GM23338 (cell line): ENCODE data around the gene PROKR1. TPM values are rescaled to one million over a fixed set of nuclear protein-coding genes. Genes with fewer than 3 reads are reported as not detected.

Source experiments
- ATAC-seq: fragments of 200-7000 bp; cut with Tn5 transposase; 3 replicates; pipeline ENCODE4 v1.9.1; 2020
- DNase-seq: peaks from one replicate; pipeline ENCODE4 v3.0.0-alpha.2; 2015; ENCODE audit warnings: low spot score
- H2AFZ ChIP-seq: fragments of 200-600 bp; sonication (generic); 2 replicates; pipeline ENCODE4 v1.8.0; 2016; ENCODE audit warnings: antibody characterized with exemption, mild to moderate bottlenecking, moderate library complexity
- H3F3A ChIP-seq: fragments of 200-600 bp; sonication (generic); replicated peaks from 2 replicates; pipeline ENCODE4 v1.8.0; 2017; ENCODE audit warnings: antibody characterized with exemption, mixed run types, low read depth
- H3K27ac ChIP-seq: fragments of 200-600 bp; sonication (generic); 2 replicates; pipeline ENCODE4 v1.6.1; 2016; ENCODE audit warnings: low read depth
- H3K27me3 ChIP-seq: fragments of 200-600 bp; sonication (generic); 2 replicates; pipeline ENCODE4 v1.8.0; 2016; ENCODE audit warnings: mild to moderate bottlenecking, mixed run types, moderate library complexity; ENCODE audit not compliant: insufficient read depth
- H3K36me3 ChIP-seq: fragments of 200-600 bp; sonication (generic); 2 replicates; pipeline ENCODE4 v1.8.0; 2016; ENCODE audit warnings: mild to moderate bottlenecking; ENCODE audit not compliant: insufficient read depth
- H3K4me1 ChIP-seq: fragments of 200-600 bp; sonication (generic); 2 replicates; pipeline ENCODE4 v1.8.0; 2016; ENCODE audit warnings: mild to moderate bottlenecking, moderate library complexity; ENCODE audit not compliant: insufficient read depth
- H3K4me2 ChIP-seq: fragments of 200-600 bp; sonication (generic); 2 replicates; pipeline ENCODE4 v1.7.1; 2017; ENCODE audit warnings: mixed run types
- H3K4me3 ChIP-seq: fragments of 200-600 bp; sonication (generic); 2 replicates; pipeline ENCODE4 v1.6.1; 2016; ENCODE audit warnings: mixed run types
- H3K79me2 ChIP-seq: fragments of 200-600 bp; sonication (generic); replicated peaks from 2 replicates; pipeline ENCODE4 v1.8.0; 2017; ENCODE audit warnings: mild to moderate bottlenecking; ENCODE audit not compliant: insufficient read depth
- H3K9me2 ChIP-seq: fragments of 200-600 bp; sonication (generic); 2 replicates; pipeline ENCODE4 v1.8.0; 2017; ENCODE audit not compliant: insufficient read depth
- H4K20me1 ChIP-seq: fragments of 200-600 bp; sonication (generic); replicated peaks from 2 replicates; pipeline ENCODE4 v1.8.0; 2017; ENCODE audit warnings: mild to moderate bottlenecking; ENCODE audit not compliant: insufficient read depth
- H3K27ac Mint-ChIP-seq: 2 replicates; pipeline ENCODE4 v1.8.0; 2020; ENCODE audit warnings: inconsistent platforms, mild to moderate bottlenecking, moderate library complexity, mixed read lengths
- H3K27me3 Mint-ChIP-seq: 3 replicates; pipeline ENCODE4 v1.8.0; 2022; ENCODE audit warnings: low read depth, mild to moderate bottlenecking, moderate library complexity, mixed read lengths, inconsistent platforms; ENCODE audit not compliant: insufficient read depth, poor library complexity
- H3K36me3 Mint-ChIP-seq: 3 replicates; pipeline ENCODE4 v1.8.0; 2021; ENCODE audit warnings: low read depth, mild to moderate bottlenecking, inconsistent platforms, moderate library complexity, mixed read lengths
- H3K4me1 Mint-ChIP-seq: 3 replicates; pipeline ENCODE4 v1.8.0; 2020; ENCODE audit warnings: mild to moderate bottlenecking, inconsistent platforms, mixed read lengths
- H3K4me3 Mint-ChIP-seq: 3 replicates; pipeline ENCODE4 v1.8.0; 2021; ENCODE audit warnings: moderate library complexity, mild to moderate bottlenecking, inconsistent platforms, mixed read lengths
- H3K9me3 Mint-ChIP-seq: 3 replicates; pipeline ENCODE4 v1.8.0; 2020; ENCODE audit warnings: moderate library complexity, mild to moderate bottlenecking, inconsistent platforms, mixed read lengths
- EZH2 ChIP-seq: fragments of 200-600 bp; sonication (generic); IDR thresholded peaks from one replicate; pipeline ENCODE4 v1.8.0; 2017; ENCODE audit warnings: antibody characterized with exemption, mild to moderate bottlenecking, low read depth; ENCODE audit not compliant: unreplicated experiment
- JUNB ChIP-seq: IDR thresholded peaks from one replicate; pipeline ENCODE4 v1.6.1; 2016; ENCODE audit warnings: antibody characterized with exemption; ENCODE audit not compliant: unreplicated experiment
- NANOG ChIP-seq: IDR thresholded peaks from 2 replicates; pipeline ENCODE4 v1.6.1; 2016; ENCODE audit warnings: antibody characterized with exemption, borderline replicate concordance
- POLR2AphosphoS5 ChIP-seq: IDR thresholded peaks from 2 replicates; pipeline ENCODE4 v1.6.1; 2016; ENCODE audit warnings: antibody characterized with exemption, low read depth
- STAT1 ChIP-seq: IDR thresholded peaks from one replicate; pipeline ENCODE4 v1.6.1; 2016; ENCODE audit warnings: antibody characterized with exemption; ENCODE audit not compliant: unreplicated experiment
- ZNF114 ChIP-seq: fragments of 250-450 bp; sonication (Bioruptor Pico); IDR thresholded peaks from 2 replicates; pipeline ENCODE4 v1.5.0; 2020; ENCODE audit warnings: mild to moderate bottlenecking, moderate library complexity
- ZNF331 ChIP-seq: fragments of 250-450 bp; sonication (Bioruptor Pico); IDR thresholded peaks from 2 replicates; pipeline ENCODE4 v1.5.0; 2020; ENCODE audit warnings: low read depth, mild to moderate bottlenecking, moderate library complexity
- polyA plus RNA-seq: library from polyadenylated mRNA; unstranded; fragments of >200 nt; fragmentation: Nextera tagmentation; extraction: Ambion mirVana; gene quantifications from 2 replicates; pipeline ENCODE4 v1.2.1, GENCODE V29; 2016
- total RNA-seq: library from RNA; depleted of rRNA; stranded (reverse); fragments of >200 nt; shearing (Covaris generic); gene quantifications from 2 replicates; pipeline ENCODE4 v1.2.3, GENCODE V29; 2014
- TF ChIP-seq, protein P1 (sequence below): fragments of 250-450 bp; sonication (Bioruptor Pico); IDR thresholded peaks from 2 replicates; pipeline ENCODE4 v1.5.0; 2020; ENCODE audit warnings: mild to moderate bottlenecking, moderate library complexity
- TF ChIP-seq, protein P2 (sequence below): IDR thresholded peaks from one replicate; pipeline ENCODE4 v1.6.1; 2018; ENCODE audit warnings: antibody characterized with exemption; ENCODE audit not compliant: unreplicated experiment
- TF ChIP-seq, protein P3 (sequence below): IDR thresholded peaks from 2 replicates; pipeline ENCODE4 v1.6.1; 2016; ENCODE audit warnings: antibody characterized with exemption

Gene PROKR1
- total and polyA plus RNA-seq, 2 experiments from 2014 or later, result 0.61 to 5.3 TPM

DNA sequence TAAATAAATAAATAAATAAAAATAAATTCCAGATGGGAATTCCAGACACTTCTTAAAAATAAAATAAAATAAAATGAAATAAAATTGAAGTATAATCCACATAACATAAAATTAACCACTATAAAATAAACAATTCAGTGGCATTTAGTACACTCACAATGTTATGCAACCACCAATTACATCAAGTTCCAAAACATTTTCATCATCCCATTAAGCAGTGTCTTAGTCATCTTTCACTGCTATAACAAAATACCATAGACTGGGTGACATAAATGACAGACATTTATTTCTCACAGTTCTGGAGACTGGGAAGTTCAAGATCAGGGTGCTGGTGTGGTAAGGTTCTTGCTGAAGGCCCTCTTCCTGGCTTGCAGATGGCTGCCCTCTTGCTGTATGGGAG lies 22.6 kb upstream of the PROKR1 start:
- H3K27me3 ChIP-seq, result no peaks in the 10 kb centered on the region
- no peaks in the 10 kb centered on the region for H3K4me1 Mint-ChIP-seq
- H3K4me1 ChIP-seq, result no peaks in the 10 kb centered on the region
- no peak overlapping the region for H3K27ac Mint-ChIP-seq
- H3K79me2 ChIP-seq, result no peaks in the 10 kb centered on the region
- H3K9me3 Mint-ChIP-seq, result peaks cover 15% of the 10 kb centered on the region; the same call in 2 of the 3 replicates
- DNase-seq (no peak), ATAC-seq (no peak)
- no peak overlapping the region for H3K4me2 ChIP-seq
- no peaks in the 10 kb centered on the region for H3F3A ChIP-seq
- H4K20me1 ChIP-seq, result no peaks in the 10 kb centered on the region
- no peak overlapping the region for H3K27ac ChIP-seq
- no peaks in the 10 kb centered on the region for H3K9me2 ChIP-seq
- no peak overlapping the region for H3K4me3 ChIP-seq
- no peaks in the 10 kb centered on the region for H3K36me3 ChIP-seq
- H3K36me3 Mint-ChIP-seq, result no peaks in the 10 kb centered on the region; the same call in 1 of the 3 replicates
- H3K27me3 Mint-ChIP-seq, result peaks cover 1% of the 10 kb centered on the region
- TF ChIP-seq, protein P1, sequence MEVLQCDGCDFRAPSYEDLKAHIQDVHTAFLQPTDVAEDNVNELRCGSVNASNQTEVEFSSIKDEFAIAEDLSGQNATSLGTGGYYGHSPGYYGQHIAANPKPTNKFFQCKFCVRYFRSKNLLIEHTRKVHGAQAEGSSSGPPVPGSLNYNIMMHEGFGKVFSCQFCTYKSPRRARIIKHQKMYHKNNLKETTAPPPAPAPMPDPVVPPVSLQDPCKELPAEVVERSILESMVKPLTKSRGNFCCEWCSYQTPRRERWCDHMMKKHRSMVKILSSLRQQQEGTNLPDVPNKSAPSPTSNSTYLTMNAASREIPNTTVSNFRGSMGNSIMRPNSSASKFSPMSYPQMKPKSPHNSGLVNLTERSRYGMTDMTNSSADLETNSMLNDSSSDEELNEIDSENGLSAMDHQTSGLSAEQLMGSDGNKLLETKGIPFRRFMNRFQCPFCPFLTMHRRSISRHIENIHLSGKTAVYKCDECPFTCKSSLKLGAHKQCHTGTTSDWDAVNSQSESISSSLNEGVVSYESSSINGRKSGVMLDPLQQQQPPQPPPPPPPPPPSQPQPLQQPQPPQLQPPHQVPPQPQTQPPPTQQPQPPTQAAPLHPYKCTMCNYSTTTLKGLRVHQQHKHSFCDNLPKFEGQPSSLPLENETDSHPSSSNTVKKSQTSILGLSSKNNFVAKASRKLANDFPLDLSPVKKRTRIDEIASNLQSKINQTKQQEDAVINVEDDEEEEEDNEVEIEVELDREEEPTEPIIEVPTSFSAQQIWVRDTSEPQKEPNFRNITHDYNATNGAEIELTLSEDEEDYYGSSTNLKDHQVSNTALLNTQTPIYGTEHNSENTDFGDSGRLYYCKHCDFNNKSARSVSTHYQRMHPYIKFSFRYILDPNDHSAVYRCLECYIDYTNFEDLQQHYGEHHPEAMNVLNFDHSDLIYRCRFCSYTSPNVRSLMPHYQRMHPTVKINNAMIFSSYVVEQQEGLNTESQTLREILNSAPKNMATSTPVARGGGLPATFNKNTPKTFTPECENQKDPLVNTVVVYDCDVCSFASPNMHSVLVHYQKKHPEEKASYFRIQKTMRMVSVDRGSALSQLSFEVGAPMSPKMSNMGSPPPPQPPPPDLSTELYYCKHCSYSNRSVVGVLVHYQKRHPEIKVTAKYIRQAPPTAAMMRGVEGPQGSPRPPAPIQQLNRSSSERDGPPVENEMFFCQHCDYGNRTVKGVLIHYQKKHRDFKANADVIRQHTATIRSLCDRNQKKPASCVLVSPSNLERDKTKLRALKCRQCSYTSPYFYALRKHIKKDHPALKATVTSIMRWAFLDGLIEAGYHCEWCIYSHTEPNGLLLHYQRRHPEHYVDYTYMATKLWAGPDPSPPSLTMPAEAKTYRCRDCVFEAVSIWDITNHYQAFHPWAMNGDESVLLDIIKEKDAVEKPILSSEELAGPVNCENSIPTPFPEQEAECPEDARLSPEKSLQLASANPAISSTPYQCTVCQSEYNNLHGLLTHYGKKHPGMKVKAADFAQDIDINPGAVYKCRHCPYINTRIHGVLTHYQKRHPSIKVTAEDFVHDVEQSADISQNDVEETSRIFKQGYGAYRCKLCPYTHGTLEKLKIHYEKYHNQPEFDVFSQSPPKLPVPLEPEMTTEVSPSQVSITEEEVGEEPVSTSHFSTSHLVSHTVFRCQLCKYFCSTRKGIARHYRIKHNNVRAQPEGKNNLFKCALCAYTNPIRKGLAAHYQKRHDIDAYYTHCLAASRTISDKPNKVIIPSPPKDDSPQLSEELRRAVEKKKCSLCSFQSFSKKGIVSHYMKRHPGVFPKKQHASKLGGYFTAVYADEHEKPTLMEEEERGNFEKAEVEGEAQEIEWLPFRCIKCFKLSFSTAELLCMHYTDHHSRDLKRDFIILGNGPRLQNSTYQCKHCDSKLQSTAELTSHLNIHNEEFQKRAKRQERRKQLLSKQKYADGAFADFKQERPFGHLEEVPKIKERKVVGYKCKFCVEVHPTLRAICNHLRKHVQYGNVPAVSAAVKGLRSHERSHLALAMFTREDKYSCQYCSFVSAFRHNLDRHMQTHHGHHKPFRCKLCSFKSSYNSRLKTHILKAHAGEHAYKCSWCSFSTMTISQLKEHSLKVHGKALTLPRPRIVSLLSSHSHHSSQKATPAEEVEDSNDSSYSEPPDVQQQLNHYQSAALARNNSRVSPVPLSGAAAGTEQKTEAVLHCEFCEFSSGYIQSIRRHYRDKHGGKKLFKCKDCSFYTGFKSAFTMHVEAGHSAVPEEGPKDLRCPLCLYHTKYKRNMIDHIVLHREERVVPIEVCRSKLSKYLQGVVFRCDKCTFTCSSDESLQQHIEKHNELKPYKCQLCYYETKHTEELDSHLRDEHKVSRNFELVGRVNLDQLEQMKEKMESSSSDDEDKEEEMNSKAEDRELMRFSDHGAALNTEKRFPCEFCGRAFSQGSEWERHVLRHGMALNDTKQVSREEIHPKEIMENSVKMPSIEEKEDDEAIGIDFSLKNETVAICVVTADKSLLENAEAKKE, result no peak
- TF ChIP-seq, protein P2, sequence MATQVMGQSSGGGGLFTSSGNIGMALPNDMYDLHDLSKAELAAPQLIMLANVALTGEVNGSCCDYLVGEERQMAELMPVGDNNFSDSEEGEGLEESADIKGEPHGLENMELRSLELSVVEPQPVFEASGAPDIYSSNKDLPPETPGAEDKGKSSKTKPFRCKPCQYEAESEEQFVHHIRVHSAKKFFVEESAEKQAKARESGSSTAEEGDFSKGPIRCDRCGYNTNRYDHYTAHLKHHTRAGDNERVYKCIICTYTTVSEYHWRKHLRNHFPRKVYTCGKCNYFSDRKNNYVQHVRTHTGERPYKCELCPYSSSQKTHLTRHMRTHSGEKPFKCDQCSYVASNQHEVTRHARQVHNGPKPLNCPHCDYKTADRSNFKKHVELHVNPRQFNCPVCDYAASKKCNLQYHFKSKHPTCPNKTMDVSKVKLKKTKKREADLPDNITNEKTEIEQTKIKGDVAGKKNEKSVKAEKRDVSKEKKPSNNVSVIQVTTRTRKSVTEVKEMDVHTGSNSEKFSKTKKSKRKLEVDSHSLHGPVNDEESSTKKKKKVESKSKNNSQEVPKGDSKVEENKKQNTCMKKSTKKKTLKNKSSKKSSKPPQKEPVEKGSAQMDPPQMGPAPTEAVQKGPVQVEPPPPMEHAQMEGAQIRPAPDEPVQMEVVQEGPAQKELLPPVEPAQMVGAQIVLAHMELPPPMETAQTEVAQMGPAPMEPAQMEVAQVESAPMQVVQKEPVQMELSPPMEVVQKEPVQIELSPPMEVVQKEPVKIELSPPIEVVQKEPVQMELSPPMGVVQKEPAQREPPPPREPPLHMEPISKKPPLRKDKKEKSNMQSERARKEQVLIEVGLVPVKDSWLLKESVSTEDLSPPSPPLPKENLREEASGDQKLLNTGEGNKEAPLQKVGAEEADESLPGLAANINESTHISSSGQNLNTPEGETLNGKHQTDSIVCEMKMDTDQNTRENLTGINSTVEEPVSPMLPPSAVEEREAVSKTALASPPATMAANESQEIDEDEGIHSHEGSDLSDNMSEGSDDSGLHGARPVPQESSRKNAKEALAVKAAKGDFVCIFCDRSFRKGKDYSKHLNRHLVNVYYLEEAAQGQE, result no peak
- TF ChIP-seq NANOG (no peak), EZH2 (no peak), JUNB (no peak), ZNF331 (CRISPR knock-in tag) (no peak), ZNF114 (CRISPR knock-in tag) (no peak), POLR2AphosphoS5 (no peak), STAT1 (no peak)
- TF ChIP-seq, protein P3, sequence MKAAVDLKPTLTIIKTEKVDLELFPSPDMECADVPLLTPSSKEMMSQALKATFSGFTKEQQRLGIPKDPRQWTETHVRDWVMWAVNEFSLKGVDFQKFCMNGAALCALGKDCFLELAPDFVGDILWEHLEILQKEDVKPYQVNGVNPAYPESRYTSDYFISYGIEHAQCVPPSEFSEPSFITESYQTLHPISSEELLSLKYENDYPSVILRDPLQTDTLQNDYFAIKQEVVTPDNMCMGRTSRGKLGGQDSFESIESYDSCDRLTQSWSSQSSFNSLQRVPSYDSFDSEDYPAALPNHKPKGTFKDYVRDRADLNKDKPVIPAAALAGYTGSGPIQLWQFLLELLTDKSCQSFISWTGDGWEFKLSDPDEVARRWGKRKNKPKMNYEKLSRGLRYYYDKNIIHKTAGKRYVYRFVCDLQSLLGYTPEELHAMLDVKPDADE, result no peak
- no peak overlapping the region for H3K4me3 Mint-ChIP-seq
- no peak overlapping the region for H2AFZ ChIP-seq
